ENCODE data around the gene USP6NL.

- TF ChIP-seq CTCF (conservative IDR thresholded peaks at IDR 0.05 in 1 of 2, IDR thresholded peaks at IDR 0.05 in 1 of 2; ENCODE audit: extremely low read depth in 1 of 2, insufficient read depth in 1 of 2, low read depth in 1 of 2, low read length in 2 of 2) (no peak), EZH2 (IDR thresholded peaks at IDR 0.05; ENCODE audit: borderline replicate concordance, low read length) (no peak)
These were observed 149.4 kb downstream of the USP6NL start for GRCh38 chr10:11462071-11462470.
